ENCODE data around the gene ATP8A2.

DNA sequence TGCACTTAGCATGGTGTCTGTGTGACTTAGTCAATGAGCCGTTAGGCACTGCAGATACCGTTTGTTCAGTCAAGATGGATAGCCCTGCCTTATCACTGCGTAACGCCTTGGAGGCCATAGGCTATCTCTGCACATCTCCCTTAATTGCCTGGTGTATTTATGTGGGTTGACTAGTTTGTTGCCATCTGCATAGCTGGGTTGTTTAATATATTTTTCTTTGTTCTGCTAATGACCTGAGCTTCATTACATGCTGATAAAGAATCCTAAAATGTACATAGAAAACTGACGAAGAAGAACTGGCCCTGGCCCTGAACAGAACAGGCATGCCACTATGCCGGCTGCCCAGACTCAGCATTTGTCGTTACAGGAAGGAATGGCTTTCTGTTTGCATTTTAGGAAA is 382.2 kb downstream of the ATP8A2 start:
- TF ChIP-seq YY1 (IDR thresholded peaks at IDR 0.05; ENCODE audit: insufficient read depth, insufficient read length) (no peak), SUZ12 (IDR thresholded peaks at IDR 0.05; ENCODE audit: extremely low read depth, insufficient read depth, insufficient read length) (no peak)

Data from NT2/D1 (cell line).